HG02981 (cell line): ENCODE results near the gene CNTRL.

Source experiments
- ATAC-seq: cut with Tn5 transposase; IDR thresholded peaks from one replicate; pipeline ENCODE4 v1.9.1; 2021; ENCODE audit warnings: mild to moderate bottlenecking, moderate library complexity; ENCODE audit not compliant: unreplicated experiment

CNTRL gene

DNA sequence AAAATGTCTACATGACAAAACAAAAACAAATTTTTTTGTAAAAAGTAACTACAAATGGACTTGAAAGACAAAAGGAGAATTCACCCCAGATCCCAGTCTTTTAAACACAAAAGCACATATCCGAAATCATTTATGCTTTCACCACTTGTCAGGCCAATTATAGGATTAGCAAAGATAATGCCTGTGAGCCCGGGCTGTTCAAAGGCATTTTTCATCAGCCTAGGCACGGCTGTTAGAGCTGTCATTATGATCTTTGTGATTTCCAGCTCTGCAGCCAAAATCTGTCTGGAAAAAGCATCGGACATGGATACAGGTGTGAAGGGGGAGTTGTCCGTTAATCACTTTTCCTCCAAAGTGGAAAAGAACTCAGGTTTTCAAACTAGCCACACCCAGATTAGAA is 150.5 kb downstream of the CNTRL start:
- ATAC-seq: no peak

DNA sequence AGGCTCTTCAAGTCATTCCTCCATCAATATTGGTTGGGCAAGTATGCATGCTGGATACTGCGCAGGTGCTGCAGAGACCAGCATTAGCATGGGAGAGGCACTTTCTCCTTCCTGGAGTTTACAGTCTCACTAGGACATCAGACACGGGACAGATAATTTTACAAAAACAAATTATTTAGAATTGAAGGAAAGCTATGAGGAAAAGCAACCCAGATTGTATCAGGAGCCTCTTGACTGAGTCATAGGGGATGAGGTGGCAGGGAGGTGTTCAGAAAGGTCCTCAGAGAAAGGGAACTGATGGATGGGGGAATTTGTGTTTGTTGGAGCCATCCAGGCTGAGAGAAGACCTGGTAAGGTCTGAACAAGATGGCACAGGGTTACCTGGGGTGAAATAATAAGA is 151.4 kb downstream of the CNTRL start:
- ATAC-seq: no peak
